Activated naive CD4-positive, alpha-beta T cell treated with Interleukin-2 at 50 U/mL for 16 hours (primary cell): ENCODE results near the gene PRR33.

Experiments used
- DNase-seq: peaks from one replicate; pipeline ENCODE4 v3.0.0-alpha.2; 2020

Gene PRR33

GRCh38 chr11:1861435-1862411, 30.0 kb downstream of the PRR33 start:
- no peak for DNase-seq

GRCh38 chr11:1860108-1860507, 31.6 kb downstream of the PRR33 start:
- DNase-seq: no peak

GRCh38 chr11:1859004-1859403, 32.7 kb downstream of the PRR33 start:
- no peak for DNase-seq

GRCh38 chr11:1858576-1858975, 33.1 kb downstream of the PRR33 start:
- DNase-seq: no peak

GRCh38 chr11:1858154-1858553, 33.5 kb downstream of the PRR33 start:
- no peak for DNase-seq

GRCh38 chr11:1857064-1857463, 34.6 kb downstream of the PRR33 start:
- DNase-seq: no peak

- no peak for DNase-seq
These were observed 35.2 kb downstream of the PRR33 start for GRCh38 chr11:1856306-1857005.

GRCh38 chr11:1855886-1856265, 35.8 kb downstream of the PRR33 start:
- no peak for DNase-seq

GRCh38 chr11:1854949-1855885, 36.5 kb downstream of the PRR33 start:
- DNase-seq: peak; percentile 53

- DNase-seq: no peak
These were observed 37.4 kb downstream of the PRR33 start for GRCh38 chr11:1854132-1854948.

- peak; percentile 38 for DNase-seq
These were observed 38.1 kb downstream of the PRR33 start for GRCh38 chr11:1853376-1854131.

- peak; percentile 89 for DNase-seq
These were observed 38.8 kb downstream of the PRR33 start, which contains the start of gene LSP1 for GRCh38 chr11:1852877-1853276. LSP1 (plus strand) TSS chr11:1853084; CDS start chr11:1853145, 61 bp downstream.

- no peak for DNase-seq
These were observed 39.3 kb downstream of the PRR33 start for GRCh38 chr11:1852271-1852876.

GRCh38 chr11:1851468-1852180, 40.1 kb downstream of the PRR33 start:
- DNase-seq: no peak

- no peak for DNase-seq
These were observed 42.9 kb downstream of the PRR33 start for GRCh38 chr11:1848640-1849430.

- no peak for DNase-seq
These were observed 43.6 kb downstream of the PRR33 start for GRCh38 chr11:1847926-1848639.

GRCh38 chr11:1847006-1847735, 44.5 kb downstream of the PRR33 start:
- DNase-seq: no peak
